ENCODE measurements around the gene SF3B2. TPM values are rescaled to one million over a fixed set of nuclear protein-coding genes. Genes with fewer than 3 reads are reported as not detected.
A peak's percentile ranks its signal among the peaks of the same experiment; 100 is the strongest.

The SF3B2 gene
- total RNA-seq, 2 donors from 2014 or later = 209 to 254 TPM

DNA sequence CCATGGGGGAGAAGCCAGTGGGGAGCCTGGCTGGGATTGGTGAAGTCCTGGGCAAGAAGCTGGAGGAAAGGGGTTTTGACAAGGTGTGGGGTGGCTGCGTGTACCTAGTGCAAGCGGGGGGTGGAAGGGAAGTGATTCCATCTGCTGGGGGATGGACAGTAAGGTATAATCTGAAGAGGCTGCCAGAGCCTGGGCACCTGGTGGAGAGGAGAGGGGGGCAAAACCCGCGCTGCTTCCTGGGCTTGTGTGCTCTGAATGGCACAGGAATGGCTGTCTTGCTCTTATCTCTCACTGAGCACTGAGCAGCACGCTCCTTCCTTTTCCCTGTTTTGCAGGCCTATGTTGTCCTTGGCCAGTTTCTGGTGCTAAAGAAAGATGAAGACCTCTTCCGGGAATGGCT is 48.9 kb upstream of the SF3B2 start:
- Mint-ChIP-seq H3K27me3 (ENCODE audit: insufficient read depth) (no peaks in the 10 kb centered on the region), H3K27ac (peak overlapping the region; percentile 79), H3K9me3 (no peaks in the 10 kb centered on the region), H3K4me3 (peak overlapping the region; percentile 94), H3K36me3 (ENCODE audit: low read depth) (peaks cover 41% of the 10 kb centered on the region), H3K4me1 (peaks cover 39% of the 10 kb centered on the region)
- peak overlapping the region; percentile 94 for H3K4me3 ChIP-seq (ENCODE audit: low read length)
- TF ChIP-seq, protein P1, sequence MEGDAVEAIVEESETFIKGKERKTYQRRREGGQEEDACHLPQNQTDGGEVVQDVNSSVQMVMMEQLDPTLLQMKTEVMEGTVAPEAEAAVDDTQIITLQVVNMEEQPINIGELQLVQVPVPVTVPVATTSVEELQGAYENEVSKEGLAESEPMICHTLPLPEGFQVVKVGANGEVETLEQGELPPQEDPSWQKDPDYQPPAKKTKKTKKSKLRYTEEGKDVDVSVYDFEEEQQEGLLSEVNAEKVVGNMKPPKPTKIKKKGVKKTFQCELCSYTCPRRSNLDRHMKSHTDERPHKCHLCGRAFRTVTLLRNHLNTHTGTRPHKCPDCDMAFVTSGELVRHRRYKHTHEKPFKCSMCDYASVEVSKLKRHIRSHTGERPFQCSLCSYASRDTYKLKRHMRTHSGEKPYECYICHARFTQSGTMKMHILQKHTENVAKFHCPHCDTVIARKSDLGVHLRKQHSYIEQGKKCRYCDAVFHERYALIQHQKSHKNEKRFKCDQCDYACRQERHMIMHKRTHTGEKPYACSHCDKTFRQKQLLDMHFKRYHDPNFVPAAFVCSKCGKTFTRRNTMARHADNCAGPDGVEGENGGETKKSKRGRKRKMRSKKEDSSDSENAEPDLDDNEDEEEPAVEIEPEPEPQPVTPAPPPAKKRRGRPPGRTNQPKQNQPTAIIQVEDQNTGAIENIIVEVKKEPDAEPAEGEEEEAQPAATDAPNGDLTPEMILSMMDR (conservative IDR thresholded peaks at IDR 0.05) = no peak
- WGBS, 2 experiments (ENCODE audit: insufficient coverage in 1 of 2, insufficient read length in 1 of 2) = 85 to 97% methylated on average over 6 of the region's 6 CpGs
- peaks cover 26% of the 10 kb centered on the region for H3K4me1 ChIP-seq (ENCODE audit: control insufficient read depth, insufficient read depth, low read length)
- H3K9ac ChIP-seq (ENCODE audit: extremely low read depth, low read length, poor library complexity, severe bottlenecking) = peak overlapping the region; percentile 65
- no peaks in the 10 kb centered on the region for H3K9me3 ChIP-seq (ENCODE audit: control insufficient read depth, low read length)
- no peaks in the 10 kb centered on the region for H3K27me3 ChIP-seq (ENCODE audit: control insufficient read depth, insufficient read depth, low read length, poor library complexity, severe bottlenecking)
- DNase-seq = no peak
- H3K36me3 ChIP-seq (ENCODE audit: control insufficient read depth, insufficient read depth, low read length) = peaks cover 44% of the 10 kb centered on the region
- no peak overlapping the region for H3K27ac ChIP-seq (ENCODE audit: low read depth, low read length)

DNA sequence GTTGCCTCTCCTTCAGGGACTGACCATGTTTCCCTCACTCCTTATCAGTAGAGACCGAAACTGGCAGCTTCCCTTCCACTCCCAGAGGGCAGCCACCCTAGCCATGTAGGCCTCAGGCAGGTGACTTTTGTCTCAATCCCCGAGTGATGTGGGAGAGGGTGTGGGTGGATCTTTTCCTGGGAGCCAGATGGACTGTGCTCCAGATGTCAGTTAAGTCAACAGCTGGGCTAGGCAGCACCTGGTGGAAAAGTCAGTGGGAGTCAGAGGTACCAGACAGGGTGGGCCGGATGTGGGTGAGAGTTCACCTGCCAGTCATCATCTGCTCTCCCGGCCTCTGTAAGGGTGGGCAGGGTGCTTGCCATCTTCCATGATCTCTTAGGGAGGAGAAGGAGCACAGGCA is 48.0 kb upstream of the SF3B2 start:
- Mint-ChIP-seq H3K27me3 (ENCODE audit: insufficient read depth) (no peaks in the 10 kb centered on the region), H3K27ac (no peak overlapping the region), H3K4me1 (peaks cover 48% of the 10 kb centered on the region), H3K4me3 (peak overlapping the region; percentile 94), H3K36me3 (ENCODE audit: low read depth) (peaks cover 32% of the 10 kb centered on the region), H3K9me3 (no peaks in the 10 kb centered on the region)
- no peaks in the 10 kb centered on the region for H3K9me3 ChIP-seq (ENCODE audit: control insufficient read depth, low read length)
- H3K27ac ChIP-seq (ENCODE audit: low read depth, low read length) = no peak overlapping the region
- no peak overlapping the region for H3K9ac ChIP-seq (ENCODE audit: extremely low read depth, low read length, poor library complexity, severe bottlenecking)
- H3K4me3 ChIP-seq (ENCODE audit: low read length) = no peak overlapping the region
- H3K27me3 ChIP-seq (ENCODE audit: control insufficient read depth, insufficient read depth, low read length, poor library complexity, severe bottlenecking) = no peaks in the 10 kb centered on the region
- peaks cover 35% of the 10 kb centered on the region for H3K36me3 ChIP-seq (ENCODE audit: control insufficient read depth, insufficient read depth, low read length)
- no peak for DNase-seq
- 86% methylated on average over 4 of the region's 4 CpGs; no CpG with 5 or more reads in 1 of the 2 experiments for WGBS, 2 experiments (ENCODE audit: insufficient coverage in 1 of 2, insufficient read length in 1 of 2)
- TF ChIP-seq, protein P1 (conservative IDR thresholded peaks at IDR 0.05) = no peak
- peaks cover 33% of the 10 kb centered on the region for H3K4me1 ChIP-seq (ENCODE audit: control insufficient read depth, insufficient read depth, low read length)

DNA sequence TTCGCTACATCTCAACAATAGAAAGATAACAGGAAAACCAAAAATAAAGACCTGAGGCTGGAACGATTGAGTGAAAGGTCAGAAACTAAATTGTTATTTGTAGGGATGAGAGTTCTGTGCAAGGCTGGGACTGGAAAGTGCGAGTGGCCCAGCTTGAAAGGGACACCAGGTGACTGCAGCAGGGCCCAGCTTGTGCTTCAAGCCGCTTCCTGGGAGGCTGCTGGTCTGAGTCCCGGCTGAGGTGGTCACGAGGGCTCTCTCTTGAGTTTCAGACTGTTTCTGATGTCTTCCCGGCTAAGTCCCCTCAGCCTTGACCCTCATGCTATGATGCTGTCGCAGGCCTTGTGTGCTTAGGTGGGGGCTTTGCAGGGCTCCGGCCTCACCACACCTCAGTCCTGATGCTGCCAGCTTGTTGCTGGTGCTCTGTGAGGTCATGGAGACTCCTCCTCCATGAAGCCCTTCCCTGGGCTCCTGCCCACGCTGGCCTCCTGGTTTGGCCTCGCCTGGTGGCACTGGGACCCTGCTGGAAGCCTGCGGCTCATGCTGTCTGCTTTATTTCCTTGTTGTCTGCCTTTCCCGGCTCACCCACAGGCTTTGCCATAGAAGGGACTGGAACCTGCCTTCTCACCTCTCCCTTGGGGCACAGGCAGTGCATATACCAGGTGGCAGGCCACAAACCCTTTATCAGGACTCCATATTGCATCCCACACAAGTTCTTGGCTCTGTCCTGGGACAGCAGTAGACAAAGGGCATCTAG is 45.9 kb upstream of the SF3B2 start:
- peak; percentile 64 for DNase-seq
- peaks cover 27% of the 10 kb centered on the region for H3K4me1 ChIP-seq (ENCODE audit: control insufficient read depth, insufficient read depth, low read length)
- Mint-ChIP-seq H3K4me3 (peak overlapping the region; percentile 12), H3K27me3 (ENCODE audit: insufficient read depth) (peaks cover 2% of the 10 kb centered on the region), H3K4me1 (peaks cover 48% of the 10 kb centered on the region), H3K9me3 (no peaks in the 10 kb centered on the region), H3K36me3 (ENCODE audit: low read depth) (peaks cover 19% of the 10 kb centered on the region), H3K27ac (peak overlapping the region; percentile 95)
- no peaks in the 10 kb centered on the region for H3K27me3 ChIP-seq (ENCODE audit: control insufficient read depth, insufficient read depth, low read length, poor library complexity, severe bottlenecking)
- H3K36me3 ChIP-seq (ENCODE audit: control insufficient read depth, insufficient read depth, low read length) = peaks cover 22% of the 10 kb centered on the region
- H3K4me3 ChIP-seq (ENCODE audit: low read length) = no peak overlapping the region
- H3K9ac ChIP-seq (ENCODE audit: extremely low read depth, low read length, poor library complexity, severe bottlenecking) = no peak overlapping the region
- TF ChIP-seq, protein P1 (conservative IDR thresholded peaks at IDR 0.05) = no peak
- no peak overlapping the region for H3K27ac ChIP-seq (ENCODE audit: low read depth, low read length)
- 86 to 87% methylated on average over 10 to 13 of the region's 13 CpGs for WGBS, 2 experiments (ENCODE audit: insufficient coverage in 1 of 2, insufficient read length in 1 of 2)
- H3K9me3 ChIP-seq (ENCODE audit: control insufficient read depth, low read length) = no peaks in the 10 kb centered on the region
